Neural cell (in vitro differentiated cells): ENCODE data around the gene DLGAP4.

Source experiments
- EP300 ChIP-seq: fragments of 450-650 bp; conservative IDR thresholded peaks from 2 replicates; pipeline ENCODE4 v1.6.1; 2014; ENCODE audit warnings: antibody characterized with exemption, mild to moderate bottlenecking, moderate library complexity; ENCODE audit not compliant: poor library complexity, severe bottlenecking
- EZH2 ChIP-seq: fragments of 200-600, 300-800 bp; shearing (Covaris generic), sonication (generic); IDR thresholded peaks from 2 replicates; pipeline ENCODE4 v1.6.1; 2014; ENCODE audit warnings: antibody characterized with exemption, low read length, borderline replicate concordance, mild to moderate bottlenecking; ENCODE audit not compliant: insufficient read depth, poor library complexity, severe bottlenecking
- TF ChIP-seq, protein P1 (sequence below): fragments of 450-650 bp; IDR thresholded peaks from 2 replicates; pipeline ENCODE4 v1.5.1; 2014; ENCODE audit warnings: antibody characterized with exemption, mild to moderate bottlenecking, moderate library complexity; ENCODE audit not compliant: poor library complexity, severe bottlenecking

DNA sequence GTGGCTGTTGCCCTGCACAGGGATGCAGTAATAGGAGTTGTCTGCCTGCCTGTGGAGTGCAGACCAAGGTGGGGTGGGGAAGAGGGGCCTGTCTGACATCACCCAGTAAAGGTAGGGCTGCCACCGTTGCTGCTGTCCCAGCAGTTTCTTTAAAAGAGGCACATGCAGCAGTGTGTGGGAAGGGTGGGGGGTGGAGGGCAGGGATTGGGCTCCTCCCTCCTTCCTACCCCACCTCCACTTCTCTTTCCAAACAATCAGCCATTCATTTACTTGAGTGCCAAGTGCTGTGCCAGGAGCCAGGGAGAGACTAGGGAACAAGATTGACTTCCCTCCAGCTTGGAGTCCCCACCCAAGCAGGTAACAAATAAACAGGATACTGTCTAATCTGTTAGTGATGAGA, 168.4 kb downstream of the DLGAP4 start:
- TF ChIP-seq, protein P1, sequence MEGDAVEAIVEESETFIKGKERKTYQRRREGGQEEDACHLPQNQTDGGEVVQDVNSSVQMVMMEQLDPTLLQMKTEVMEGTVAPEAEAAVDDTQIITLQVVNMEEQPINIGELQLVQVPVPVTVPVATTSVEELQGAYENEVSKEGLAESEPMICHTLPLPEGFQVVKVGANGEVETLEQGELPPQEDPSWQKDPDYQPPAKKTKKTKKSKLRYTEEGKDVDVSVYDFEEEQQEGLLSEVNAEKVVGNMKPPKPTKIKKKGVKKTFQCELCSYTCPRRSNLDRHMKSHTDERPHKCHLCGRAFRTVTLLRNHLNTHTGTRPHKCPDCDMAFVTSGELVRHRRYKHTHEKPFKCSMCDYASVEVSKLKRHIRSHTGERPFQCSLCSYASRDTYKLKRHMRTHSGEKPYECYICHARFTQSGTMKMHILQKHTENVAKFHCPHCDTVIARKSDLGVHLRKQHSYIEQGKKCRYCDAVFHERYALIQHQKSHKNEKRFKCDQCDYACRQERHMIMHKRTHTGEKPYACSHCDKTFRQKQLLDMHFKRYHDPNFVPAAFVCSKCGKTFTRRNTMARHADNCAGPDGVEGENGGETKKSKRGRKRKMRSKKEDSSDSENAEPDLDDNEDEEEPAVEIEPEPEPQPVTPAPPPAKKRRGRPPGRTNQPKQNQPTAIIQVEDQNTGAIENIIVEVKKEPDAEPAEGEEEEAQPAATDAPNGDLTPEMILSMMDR, result no peak
- TF ChIP-seq EZH2, result no peak
- no peak for TF ChIP-seq EP300
